K562 (cell line): Measurements from ENCODE around the gene FES. TPM values are rescaled to one million over a fixed set of nuclear protein-coding genes. Genes with fewer than 3 reads are reported as not detected.

Source experiments
- ATAC-seq: fragments of 200-7000 bp; cut with Tn5 transposase; 3 replicates; pipeline ENCODE4 v1.9.1; 2020; ENCODE audit warnings: moderate library complexity
- BruUV-seq: library from RNA; stranded (reverse); fragments of 400-500 nt; replicated peaks from 2 replicates; lab custom pipeline; 2021; lab: Mats Ljungman, UMichigan
- CTCF ChIA-PET: fragments of 300-600 bp; formaldehyde crosslinking; extraction: SDS; loops from one replicate; lab custom pipeline; 2021; ENCODE audit warnings: low intra/inter-chr PET ratio; lab: Yijun Ruan, JAX
- POLR2A ChIA-PET: fragments of 300-600, 350-650 bp; sonication (Branson Sonifier 250); formaldehyde crosslinking; extraction: SDS; loops from one replicate; lab custom pipeline; 2021; ENCODE audit warnings: antibody characterized with exemption, inconsistent platforms; lab: Yijun Ruan, JAX
- DNase-seq, 4 experiments: peaks; one replicate each; pipeline versions ENCODE4 v3.0.0 to v3.0.0-alpha.2; 2011 to 2018; ENCODE audit warnings: low spot score in 3 of 4, mixed read lengths in 3 of 4; ENCODE audit errors: extremely low read depth in 1 of 4
- FAIRE-seq: peaks from 2 replicates; lab custom pipeline; 2011; peaks lifted over from hg19 to GRCh38; lab: Jason Lieb, UNC
- H2AFZ ChIP-seq: 2 replicates; pipeline ENCODE4 v1.6.0; 2011; ENCODE audit warnings: low read depth, low read length, control low read depth, inconsistent platforms
- H3K27ac ChIP-seq: fragments of 200-600 bp; 3 replicates; pipeline ENCODE4 v1.8.0; 2011; ENCODE audit warnings: low read depth, mild to moderate bottlenecking, control low read depth, inconsistent platforms, low read length, moderate library complexity, mixed read lengths; ENCODE audit errors: extremely low read depth
- H3K27me3 ChIP-seq, 2 experiments: fragments of 300-600 bp in 1 of 2; 2 replicates in 1 of 2; 3 replicates in 1 of 2; pipeline versions ENCODE4 v1.6.0 to v1.8.0; 2011; ENCODE audit warnings: inconsistent platforms in 2 of 2, low read length in 2 of 2, mild to moderate bottlenecking in 1 of 2, mixed read lengths in 1 of 2, moderate library complexity in 1 of 2; ENCODE audit not compliant: control insufficient read depth in 2 of 2, insufficient read depth in 2 of 2
- H3K36me3 ChIP-seq: fragments of 300-600 bp; 3 replicates; pipeline ENCODE4 v1.8.0; 2011; ENCODE audit warnings: mild to moderate bottlenecking, low read length, inconsistent platforms; ENCODE audit not compliant: control insufficient read depth, insufficient read depth
- H3K4me1 ChIP-seq, 2 experiments: fragments of 200-600 bp in 1 of 2; replicated peaks in 1 of 2; 2 replicates in 1 of 2; 3 replicates in 1 of 2; pipeline versions ENCODE4 v1.5.1 to v1.8.0; 2011; ENCODE audit warnings: inconsistent platforms in 2 of 2, low read length in 2 of 2, mild to moderate bottlenecking in 1 of 2, mixed read lengths in 1 of 2, moderate library complexity in 1 of 2; ENCODE audit not compliant: control insufficient read depth in 2 of 2, insufficient read depth in 2 of 2
- H3K4me2 ChIP-seq: 2 replicates; pipeline ENCODE4 v1.6.1; 2011; ENCODE audit warnings: low read length, control low read depth, inconsistent platforms, mixed read lengths; ENCODE audit not compliant: insufficient read depth
- H3K4me3 ChIP-seq: fragments of 200-600 bp; sonication (generic), shearing (Covaris generic); 2 replicates; pipeline ENCODE4 v1.5.1; 2016; ENCODE audit warnings: control low read depth, inconsistent platforms
- H3K79me2 ChIP-seq: fragments of 200-600 bp; 3 replicates; pipeline ENCODE4 v1.8.0; 2011; ENCODE audit warnings: low read length, inconsistent platforms; ENCODE audit not compliant: control insufficient read depth, insufficient read depth
- H3K9ac ChIP-seq, 2 experiments: 2 replicates each; pipeline versions ENCODE4 v1.6.0 to v1.6.1; 2011; ENCODE audit warnings: low read depth in 2 of 2, low read length in 2 of 2, control low read depth in 1 of 2, inconsistent platforms in 1 of 2, mild to moderate bottlenecking in 1 of 2, mixed read lengths in 1 of 2; ENCODE audit not compliant: insufficient read depth in 1 of 2
- H3K9me1 ChIP-seq: one replicate; pipeline ENCODE4 v1.6.0; 2011; ENCODE audit warnings: inconsistent platforms, mild to moderate bottlenecking, low read length, moderate library complexity; ENCODE audit not compliant: control insufficient read depth, insufficient read depth
- H3K9me3 ChIP-seq: replicated peaks from 2 replicates; pipeline ENCODE4 v1.5.1; 2011; ENCODE audit warnings: low read depth, low read length, inconsistent platforms; ENCODE audit not compliant: control insufficient read depth, insufficient read depth
- H4K20me1 ChIP-seq: replicated peaks from 2 replicates; pipeline ENCODE4 v1.6.1; 2011; ENCODE audit warnings: low read length, inconsistent platforms, mixed read lengths; ENCODE audit not compliant: control insufficient read depth, insufficient read depth
- HINFP ChIP-seq: fragments of 450-650 bp; conservative IDR thresholded peaks from 2 replicates; pipeline ENCODE4 v1.6.1; 2016; ENCODE audit warnings: missing genetic modification characterization, low read depth, mild to moderate bottlenecking, control low read depth, missing compliant biosample characterization
- NFYB ChIP-seq: IDR thresholded peaks from 2 replicates; pipeline ENCODE4 v1.6.1; 2011; ENCODE audit warnings: mild to moderate bottlenecking, moderate library complexity; ENCODE audit not compliant: insufficient read length; ENCODE audit errors: extremely low read depth
- PML ChIP-seq: IDR thresholded peaks from 2 replicates; pipeline ENCODE4 v1.6.1; 2012; ENCODE audit warnings: low read length, inconsistent platforms
- POLR2AphosphoS2 ChIP-seq: IDR thresholded peaks from 2 replicates; pipeline ENCODE4 v1.6.1; 2012; ENCODE audit warnings: low read length, improper control_type of control experiment
- TAF7 ChIP-seq: fragments of 450-650 bp; IDR thresholded peaks from 2 replicates; pipeline ENCODE4 v1.6.1; 2016; ENCODE audit warnings: missing genetic modification characterization, missing compliant biosample characterization
- WGBS: fragments of 100-300 bp; shearing (Covaris generic); methylation state at CpG from one replicate; pipeline ENCODE4 v1.1.6; 2016; ENCODE audit warnings: low coverage, mixed read lengths; ENCODE audit not compliant: insufficient coverage; ENCODE audit errors: missing lambda C conversion rate; 5-methylcytosine and 5-hydroxymethylcytosine counted together
- in situ Hi-C: fragments of 300-500 bp; cut with MboI; formaldehyde crosslinking; loops from 4 replicates; pipeline ENCODE4 v1.15.0; 2018; ENCODE audit warnings: inconsistent platforms, mixed read lengths
- intact Hi-C: fragments of 100-400 bp; cut with micrococcal nuclease; formaldehyde crosslinking; loops from 2 replicates; pipeline ENCODE4 v1.14.2; 2022
- polyA plus RNA-seq, 8 experiments: library from polyadenylated mRNA; depleted of rRNA in 4 of 8; stranded (reverse) in 5 of 8; unstranded in 3 of 8; fragments of >200 nt; fragmentation: Nextera tagmentation in 2 of 8; fragmentation: Illumina TruSeq in 1 of 8; extraction: Ambion mirVana in 2 of 8; extraction: Trizol in 1 of 8; gene quantifications; 2 replicates each; pipeline versions ENCODE4 v1.2.1 to v1.2.3, GENCODE V29; 2011 to 2014; ENCODE audit warnings: inconsistent platforms in 1 of 8, missing spikeins in 1 of 8
- total RNA-seq, 7 experiments: library from RNA; depleted of rRNA in 6 of 7; stranded (reverse); fragments of >200 nt in 6 of 7; fragmentation: Illumina TruSeq in 2 of 7; extraction: Trizol in 2 of 7; gene quantifications; 2 replicates each; pipeline versions ENCODE4 v1.2.1 to v1.2.3, GENCODE V29; 2011 to 2021; ENCODE audit warnings: low replicate concordance in 1 of 7
- TF ChIP-seq, protein P1 (sequence below): fragments of 250-450 bp; sonication (Bioruptor Pico); IDR thresholded peaks from 2 replicates; pipeline ENCODE4 v1.4.0; 2020; ENCODE audit warnings: borderline replicate concordance
- TF ChIP-seq, protein P2 (sequence below): sonication (generic); formaldehyde crosslinking; IDR thresholded peaks from 2 replicates; pipeline ENCODE4 v1.8.0; 2023; ENCODE audit warnings: missing genetic modification reagents, mild to moderate bottlenecking, borderline replicate concordance

The FES gene
- total and polyA plus RNA-seq, 9 of the 15 experiments (the other 6 are each of a cell fraction or from before 2014, with no cell fraction given): 0.38 to 2.6 (median 0.82) TPM

DNA sequence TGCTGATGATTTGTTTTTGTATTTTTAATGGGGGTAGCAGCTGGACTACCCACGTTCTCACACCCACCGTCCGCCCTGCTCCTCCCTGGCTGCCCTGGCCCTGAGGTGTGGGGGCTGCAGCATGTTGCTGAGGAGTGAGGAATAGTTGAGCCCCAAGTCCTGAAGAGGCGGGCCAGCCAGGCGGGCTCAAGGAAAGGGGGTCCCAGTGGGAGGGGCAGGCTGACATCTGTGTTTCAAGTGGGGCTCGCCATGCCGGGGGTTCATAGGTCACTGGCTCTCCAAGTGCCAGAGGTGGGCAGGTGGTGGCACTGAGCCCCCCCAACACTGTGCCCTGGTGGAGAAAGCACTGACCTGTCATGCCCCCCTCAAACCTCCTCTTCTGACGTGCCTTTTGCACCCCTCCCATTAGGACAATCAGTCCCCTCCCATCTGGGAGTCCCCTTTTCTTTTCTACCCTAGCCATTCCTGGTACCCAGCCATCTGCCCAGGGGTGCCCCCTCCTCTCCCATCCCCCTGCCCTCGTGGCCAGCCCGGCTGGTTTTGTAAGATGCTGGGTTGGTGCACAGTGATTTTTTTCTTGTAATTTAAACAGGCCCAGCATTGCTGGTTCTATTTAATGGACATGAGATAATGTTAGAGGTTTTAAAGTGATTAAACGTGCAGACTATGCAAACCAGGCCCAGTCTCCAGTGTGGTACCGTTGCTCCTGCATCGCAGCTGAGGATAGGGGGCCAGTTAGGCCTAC, 1.4 kb upstream of the FES start:
- no TSS peak for BruUV-seq
- H3K9me3 ChIP-seq: no peaks in the 10 kb centered on the region
- H3K4me2 ChIP-seq: no peak overlapping the region
- H3K4me1 ChIP-seq: peaks cover 10 to 67% of the 10 kb centered on the region in 2 experiments; a peak in 4 of 5 replicates
- peaks cover 3% of the 10 kb centered on the region for H3K9me1 ChIP-seq
- H3K27me3 ChIP-seq: no peaks in the 10 kb centered on the region
- in situ Hi-C loops (loop anchor here (10.0 kb wide), 1 partner anchor 568 kb away; no protein-coding TSS in a partner anchor), intact Hi-C loops (loop anchor here (10.0 kb wide), 1 partner anchor 558 kb away; no protein-coding TSS in a partner anchor)
- H3K36me3 ChIP-seq: peaks cover 56% of the 10 kb centered on the region
- H3K9ac ChIP-seq: peak overlapping the region in 1 of 2 experiments; percentile 64; a peak in 1 of 4 replicates
- CTCF ChIA-PET: interaction anchor here (0.6 kb wide), 1 partner anchor 49 kb away, joined by 3 read pairs; no protein-coding TSS in a partner anchor
- H2AFZ ChIP-seq: no peak overlapping the region
- DNase-seq: no peak
- no peak overlapping the region for H3K27ac ChIP-seq
- peaks cover 6% of the 10 kb centered on the region; the same call in 1 of the 2 replicates for H4K20me1 ChIP-seq
- no peaks in the 10 kb centered on the region for H3K79me2 ChIP-seq
- FAIRE-seq: no peak
- peak; percentile 4; the same call in 1 of the 3 replicates for ATAC-seq
- POLR2A ChIA-PET: interaction anchor here (0.6 to 1.5 kb wide), 4 partner anchors 19 to 166 kb away, joined by 4 to 5 read pairs (median 4); partner anchors contain the start of gene BLM
- WGBS: 81% methylated on average over 10 of the region's 13 CpGs
- no peak overlapping the region for H3K4me3 ChIP-seq
- TF ChIP-seq TAF7 (tag): no peak
- no peak for TF ChIP-seq HINFP (tag)
- TF ChIP-seq, protein P1, sequence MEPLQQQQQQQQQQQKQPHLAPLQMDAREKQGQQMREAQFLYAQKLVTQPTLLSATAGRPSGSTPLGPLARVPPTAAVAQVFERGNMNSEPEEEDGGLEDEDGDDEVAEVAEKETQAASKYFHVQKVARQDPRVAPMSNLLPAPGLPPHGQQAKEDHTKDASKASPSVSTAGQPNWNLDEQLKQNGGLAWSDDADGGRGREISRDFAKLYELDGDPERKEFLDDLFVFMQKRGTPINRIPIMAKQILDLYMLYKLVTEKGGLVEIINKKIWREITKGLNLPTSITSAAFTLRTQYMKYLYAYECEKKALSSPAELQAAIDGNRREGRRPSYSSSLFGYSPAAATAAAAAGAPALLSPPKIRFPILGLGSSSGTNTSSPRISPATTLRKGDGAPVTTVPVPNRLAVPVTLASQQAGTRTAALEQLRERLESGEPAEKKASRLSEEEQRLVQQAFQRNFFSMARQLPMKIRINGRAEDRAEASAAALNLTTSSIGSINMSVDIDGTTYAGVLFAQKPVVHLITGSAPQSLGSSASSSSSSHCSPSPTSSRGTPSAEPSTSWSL: no peak
- TF ChIP-seq NFYB: no peak
- TF ChIP-seq, protein P2, sequence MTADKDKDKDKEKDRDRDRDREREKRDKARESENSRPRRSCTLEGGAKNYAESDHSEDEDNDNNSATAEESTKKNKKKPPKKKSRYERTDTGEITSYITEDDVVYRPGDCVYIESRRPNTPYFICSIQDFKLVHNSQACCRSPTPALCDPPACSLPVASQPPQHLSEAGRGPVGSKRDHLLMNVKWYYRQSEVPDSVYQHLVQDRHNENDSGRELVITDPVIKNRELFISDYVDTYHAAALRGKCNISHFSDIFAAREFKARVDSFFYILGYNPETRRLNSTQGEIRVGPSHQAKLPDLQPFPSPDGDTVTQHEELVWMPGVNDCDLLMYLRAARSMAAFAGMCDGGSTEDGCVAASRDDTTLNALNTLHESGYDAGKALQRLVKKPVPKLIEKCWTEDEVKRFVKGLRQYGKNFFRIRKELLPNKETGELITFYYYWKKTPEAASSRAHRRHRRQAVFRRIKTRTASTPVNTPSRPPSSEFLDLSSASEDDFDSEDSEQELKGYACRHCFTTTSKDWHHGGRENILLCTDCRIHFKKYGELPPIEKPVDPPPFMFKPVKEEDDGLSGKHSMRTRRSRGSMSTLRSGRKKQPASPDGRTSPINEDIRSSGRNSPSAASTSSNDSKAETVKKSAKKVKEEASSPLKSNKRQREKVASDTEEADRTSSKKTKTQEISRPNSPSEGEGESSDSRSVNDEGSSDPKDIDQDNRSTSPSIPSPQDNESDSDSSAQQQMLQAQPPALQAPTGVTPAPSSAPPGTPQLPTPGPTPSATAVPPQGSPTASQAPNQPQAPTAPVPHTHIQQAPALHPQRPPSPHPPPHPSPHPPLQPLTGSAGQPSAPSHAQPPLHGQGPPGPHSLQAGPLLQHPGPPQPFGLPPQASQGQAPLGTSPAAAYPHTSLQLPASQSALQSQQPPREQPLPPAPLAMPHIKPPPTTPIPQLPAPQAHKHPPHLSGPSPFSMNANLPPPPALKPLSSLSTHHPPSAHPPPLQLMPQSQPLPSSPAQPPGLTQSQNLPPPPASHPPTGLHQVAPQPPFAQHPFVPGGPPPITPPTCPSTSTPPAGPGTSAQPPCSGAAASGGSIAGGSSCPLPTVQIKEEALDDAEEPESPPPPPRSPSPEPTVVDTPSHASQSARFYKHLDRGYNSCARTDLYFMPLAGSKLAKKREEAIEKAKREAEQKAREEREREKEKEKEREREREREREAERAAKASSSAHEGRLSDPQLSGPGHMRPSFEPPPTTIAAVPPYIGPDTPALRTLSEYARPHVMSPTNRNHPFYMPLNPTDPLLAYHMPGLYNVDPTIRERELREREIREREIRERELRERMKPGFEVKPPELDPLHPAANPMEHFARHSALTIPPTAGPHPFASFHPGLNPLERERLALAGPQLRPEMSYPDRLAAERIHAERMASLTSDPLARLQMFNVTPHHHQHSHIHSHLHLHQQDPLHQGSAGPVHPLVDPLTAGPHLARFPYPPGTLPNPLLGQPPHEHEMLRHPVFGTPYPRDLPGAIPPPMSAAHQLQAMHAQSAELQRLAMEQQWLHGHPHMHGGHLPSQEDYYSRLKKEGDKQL (CRISPR knock-in tag): no peak
- peak; percentile 24; the same call in 1 of the 2 replicates for TF ChIP-seq POLR2AphosphoS2
- TF ChIP-seq PML: 0 out of 2 replicates have a peak, but pooled peaks have one; percentile 23
